Stimulated activated CD4-positive, alpha-beta T cell treated with anti-CD3 and anti-CD28 coated beads, Interleukin-4, amount 100 ng/mL, for 1 hour (primary cell): ENCODE data around the gene IL34.
"Not testable (repeated sequence)": the region's sequence is repeated elsewhere in the genome, so short reads cannot be mapped to it uniquely, and the experiment has no call there.

Source experiments
- DNase-seq: peaks from one replicate; pipeline ENCODE4 v3.0.0-alpha.2; 2020

The IL34 gene

DNA sequence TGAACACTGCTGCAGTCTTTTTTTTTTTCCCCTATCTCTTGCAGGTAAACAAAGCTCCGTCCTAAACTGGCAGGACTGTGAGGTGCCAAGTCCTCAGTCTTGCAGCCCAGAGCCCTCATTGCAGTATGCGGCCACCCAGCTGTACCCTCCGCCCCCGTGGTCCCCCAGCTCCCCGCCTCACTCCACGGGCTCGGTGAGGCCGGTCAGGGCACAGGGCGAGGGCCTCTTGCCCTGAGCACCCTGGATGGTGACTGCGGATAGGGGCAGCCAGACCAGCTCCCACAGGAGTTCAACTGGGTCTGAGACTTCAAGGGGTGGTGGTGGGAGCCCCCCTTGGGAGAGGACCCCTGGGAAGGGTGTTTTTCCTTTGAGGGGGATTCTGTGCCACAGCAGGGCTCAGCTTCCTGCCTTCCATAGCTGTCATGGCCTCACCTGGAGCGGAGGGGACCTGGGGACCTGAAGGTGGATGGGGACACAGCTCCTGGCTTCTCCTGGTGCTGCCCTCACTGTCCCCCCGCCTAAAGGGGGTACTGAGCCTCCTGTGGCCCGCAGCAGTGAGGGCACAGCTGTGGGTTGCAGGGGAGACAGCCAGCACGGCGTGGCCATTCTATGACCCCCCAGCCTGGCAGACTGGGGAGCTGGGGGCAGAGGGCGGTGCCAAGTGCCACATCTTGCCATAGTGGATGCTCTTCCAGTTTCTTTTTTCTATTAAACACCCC, 13.8 kb downstream of the IL34 start:
- no peak for DNase-seq

DNA sequence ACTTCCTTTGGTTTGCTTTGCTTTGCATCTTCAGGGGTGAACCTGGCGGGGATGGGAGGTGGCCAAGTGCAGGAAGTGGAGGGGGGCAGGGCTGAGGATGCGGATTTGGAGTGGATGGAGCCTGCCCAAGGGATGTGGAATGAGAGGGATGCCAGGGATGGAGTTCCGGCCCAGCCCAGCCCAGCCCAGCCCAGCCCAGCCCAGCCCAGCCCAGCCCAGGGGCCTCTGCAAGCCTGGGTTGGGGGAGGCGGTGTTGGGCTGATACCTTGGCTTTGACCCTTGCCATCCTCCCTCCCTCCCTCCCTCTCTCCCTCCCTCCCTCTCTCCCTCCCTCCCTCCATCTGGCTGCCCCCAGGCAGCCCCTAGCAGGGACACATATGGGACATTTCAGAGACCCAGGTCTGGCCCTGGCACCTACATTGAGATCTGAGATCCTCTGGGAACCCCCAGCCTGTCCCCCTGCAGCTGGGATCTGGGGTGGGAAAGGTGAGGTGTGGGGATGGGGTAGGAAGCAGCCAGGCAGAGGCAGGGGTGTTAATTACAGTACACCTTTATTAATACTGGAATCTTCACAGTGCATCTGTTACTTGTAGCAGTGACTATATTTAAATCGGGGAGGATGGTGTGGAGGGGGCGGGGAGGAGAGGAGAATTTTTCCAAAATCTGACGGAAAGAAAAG, 14.5 kb downstream of the IL34 start:
- DNase-seq: no peak

DNA sequence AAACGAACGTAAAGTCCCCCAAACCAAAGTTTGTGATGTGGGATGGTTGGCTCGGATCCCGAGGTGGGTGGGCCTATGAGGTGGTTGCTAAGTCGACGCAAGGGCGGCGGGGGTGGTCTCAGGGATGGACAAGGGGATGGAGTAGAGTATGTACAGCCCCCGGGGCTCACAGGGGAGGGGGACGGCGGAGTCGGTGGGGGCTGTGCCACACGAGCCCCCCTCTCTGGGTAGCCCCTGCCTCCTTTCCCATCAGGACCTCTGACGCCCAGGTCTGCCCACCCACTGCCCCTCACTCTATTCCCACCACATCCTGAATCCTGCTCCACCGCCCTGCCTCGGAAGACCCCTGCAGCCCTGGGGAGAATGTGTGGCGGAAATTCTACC, 15.2 kb downstream of the IL34 start:
- no peak for DNase-seq

DNA sequence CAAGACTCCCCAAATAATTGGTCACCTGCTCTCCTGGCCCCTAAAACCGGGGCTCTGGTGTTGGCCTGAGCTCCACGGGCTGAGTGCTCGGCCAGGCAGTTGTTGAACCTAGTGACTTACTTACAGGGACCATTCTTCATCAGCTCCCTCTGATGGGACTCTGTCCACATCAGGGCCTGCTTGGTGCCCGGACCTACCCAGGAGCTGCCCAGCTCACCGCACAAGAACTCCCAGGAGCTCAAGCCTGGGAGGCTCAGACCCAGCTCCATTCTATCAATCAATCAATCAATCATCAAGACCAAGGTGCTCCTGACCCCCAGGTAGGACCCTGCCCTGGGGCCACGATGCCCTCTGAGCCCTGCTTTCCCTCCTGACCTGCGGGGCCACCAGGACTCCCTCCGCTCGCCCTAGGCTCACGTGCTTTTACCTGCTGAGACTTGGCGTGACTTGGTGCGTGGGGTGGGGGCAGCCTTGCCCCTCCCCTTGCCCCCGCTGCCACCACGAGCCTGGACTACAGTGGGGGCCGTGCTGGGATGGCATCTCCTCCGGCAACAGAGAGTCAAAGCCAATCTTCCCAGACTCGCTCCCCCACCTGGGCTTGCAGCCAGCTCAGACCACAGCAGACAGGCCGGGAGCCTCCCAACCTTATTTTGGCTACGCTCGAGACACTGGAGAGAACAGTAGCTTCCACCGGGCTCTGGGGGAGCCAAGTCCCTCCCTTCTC, 15.7 kb downstream of the IL34 start:
- no peak for DNase-seq

DNA sequence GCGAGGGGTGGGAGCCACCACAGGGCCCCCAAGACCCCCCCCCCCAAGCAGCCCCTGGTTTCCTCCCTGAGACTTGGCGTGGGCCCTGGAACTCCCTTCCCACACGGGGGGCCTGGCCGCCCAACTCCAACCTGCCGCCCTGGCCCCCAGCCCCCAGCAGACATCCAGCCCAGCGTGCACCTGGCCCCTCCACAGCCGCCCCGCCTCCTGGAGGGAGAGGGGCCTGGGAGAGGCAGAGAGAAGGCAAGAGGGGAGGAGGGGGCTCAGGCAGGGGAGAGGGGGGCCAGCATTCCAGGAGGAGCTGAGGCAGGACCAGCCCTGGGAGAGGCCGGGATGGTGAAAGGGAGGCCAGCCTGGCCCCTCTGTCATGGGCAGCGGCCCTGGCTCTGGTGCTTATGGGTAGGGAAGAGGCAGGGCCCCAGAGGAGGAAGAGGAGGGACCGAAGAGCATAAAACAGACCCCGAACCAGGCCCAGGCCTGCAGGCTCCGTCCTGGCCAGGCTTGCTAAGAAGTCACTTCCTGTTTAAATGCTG, 16.7 kb downstream of the IL34 start:
- DNase-seq: no peak

DNA sequence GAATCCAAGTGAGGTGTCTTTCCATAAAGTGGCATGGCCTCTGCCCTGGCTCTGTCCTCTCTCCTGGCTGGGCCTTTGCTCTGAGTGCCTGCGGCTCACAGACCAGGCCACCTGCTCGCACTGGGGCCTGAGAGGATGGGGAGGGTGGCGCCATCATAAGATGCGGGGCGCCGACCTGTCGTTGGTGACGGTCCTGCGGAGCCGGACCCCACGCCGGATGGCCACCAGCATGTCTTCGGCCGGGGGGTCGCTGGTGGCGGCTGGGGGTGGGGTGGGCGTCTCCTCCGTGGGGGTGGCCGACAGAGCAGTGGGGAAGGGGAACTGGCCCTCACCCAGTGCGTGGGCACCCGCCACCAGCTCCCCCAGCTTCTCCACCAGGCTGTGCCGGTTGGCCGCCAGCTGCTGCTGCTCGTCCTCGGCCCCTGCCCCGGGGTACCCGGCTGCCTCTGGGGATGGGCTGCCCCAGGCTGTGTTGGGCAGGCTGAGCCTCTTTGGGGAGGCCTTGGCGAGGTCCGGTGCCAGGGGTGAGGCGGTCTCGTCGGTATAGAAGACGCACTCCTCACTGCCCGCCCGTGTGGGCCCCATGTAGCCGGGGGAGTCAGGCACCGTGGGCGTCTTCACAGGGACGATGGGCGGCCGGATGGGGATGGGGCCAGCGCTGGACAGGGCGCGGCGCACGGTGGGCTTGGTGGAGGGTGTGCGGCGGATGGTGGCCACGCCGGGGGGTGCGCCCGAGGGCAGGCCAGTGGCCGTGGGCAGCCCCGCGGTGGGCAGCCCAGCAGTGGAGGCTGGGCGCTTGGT, 17.4 kb downstream of the IL34 start:
- DNase-seq: no peak

DNA sequence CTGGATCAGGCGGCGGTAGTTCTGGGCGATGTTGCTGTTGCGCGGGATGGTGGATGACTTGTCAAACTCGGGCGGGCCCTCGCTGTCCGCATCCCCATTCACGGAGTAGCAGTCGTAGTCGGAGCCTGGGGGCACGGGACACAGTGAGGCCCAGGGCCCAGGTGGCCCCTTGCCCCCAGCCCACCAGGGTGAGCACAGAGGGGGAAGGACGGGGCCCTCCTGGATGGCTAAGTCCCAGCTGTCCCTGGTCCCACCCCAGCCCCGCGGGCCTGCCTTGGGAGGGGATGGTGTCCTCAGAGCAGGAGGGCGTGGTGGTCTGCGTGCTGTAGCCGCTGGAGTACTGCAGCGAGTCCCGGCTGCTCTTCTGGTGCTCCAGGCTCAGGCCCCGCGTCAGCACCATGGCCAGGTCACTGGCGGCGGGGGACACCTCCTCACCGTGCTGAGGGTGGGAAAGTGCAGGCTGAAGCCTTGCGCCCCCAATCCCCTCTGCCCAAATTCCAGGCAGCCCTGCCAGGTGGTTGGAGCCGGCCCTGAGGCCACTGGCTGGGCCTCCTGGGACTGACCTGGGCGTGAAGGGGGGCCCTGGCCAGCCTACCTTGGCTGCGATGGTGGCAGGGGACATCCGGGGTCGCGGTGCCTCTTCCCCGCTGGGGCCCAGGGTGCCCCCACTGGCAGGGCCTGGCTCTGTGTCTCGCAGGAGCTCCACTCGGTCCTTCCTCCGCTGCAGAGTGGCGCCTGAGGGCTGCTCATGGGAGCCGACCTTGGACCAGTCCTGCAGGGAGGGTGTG, 18.2 kb downstream of the IL34 start:
- no peak for DNase-seq

DNA sequence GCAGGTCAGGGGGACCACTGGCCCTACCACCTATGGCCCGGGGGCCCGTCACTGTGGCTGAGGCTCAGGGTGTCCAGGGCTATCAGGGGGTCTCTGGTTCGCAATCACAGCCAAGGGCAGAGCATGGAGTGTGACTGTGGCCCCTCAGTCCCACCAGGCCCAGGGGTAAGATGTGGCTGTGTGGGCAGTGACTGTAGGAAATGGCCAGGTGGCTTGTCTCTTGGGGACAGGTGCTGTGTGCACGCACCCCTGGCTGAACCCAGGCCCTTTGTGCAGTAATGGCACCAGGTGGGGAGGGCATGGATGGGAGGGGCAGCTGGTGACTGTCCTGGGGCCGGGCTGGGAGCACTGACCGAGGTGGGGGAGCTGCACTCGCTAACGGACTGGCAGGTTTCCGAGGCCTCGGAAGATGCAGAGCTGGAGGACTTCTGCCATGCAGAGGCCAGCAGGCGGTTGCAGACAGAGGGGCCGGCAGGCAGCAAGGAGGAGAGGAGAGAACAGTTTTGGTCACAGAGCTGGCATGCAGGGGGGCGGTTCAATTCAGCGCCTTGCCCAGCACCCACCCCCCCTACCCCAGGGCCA, 18.8 kb downstream of the IL34 start:
- no peak for DNase-seq

DNA sequence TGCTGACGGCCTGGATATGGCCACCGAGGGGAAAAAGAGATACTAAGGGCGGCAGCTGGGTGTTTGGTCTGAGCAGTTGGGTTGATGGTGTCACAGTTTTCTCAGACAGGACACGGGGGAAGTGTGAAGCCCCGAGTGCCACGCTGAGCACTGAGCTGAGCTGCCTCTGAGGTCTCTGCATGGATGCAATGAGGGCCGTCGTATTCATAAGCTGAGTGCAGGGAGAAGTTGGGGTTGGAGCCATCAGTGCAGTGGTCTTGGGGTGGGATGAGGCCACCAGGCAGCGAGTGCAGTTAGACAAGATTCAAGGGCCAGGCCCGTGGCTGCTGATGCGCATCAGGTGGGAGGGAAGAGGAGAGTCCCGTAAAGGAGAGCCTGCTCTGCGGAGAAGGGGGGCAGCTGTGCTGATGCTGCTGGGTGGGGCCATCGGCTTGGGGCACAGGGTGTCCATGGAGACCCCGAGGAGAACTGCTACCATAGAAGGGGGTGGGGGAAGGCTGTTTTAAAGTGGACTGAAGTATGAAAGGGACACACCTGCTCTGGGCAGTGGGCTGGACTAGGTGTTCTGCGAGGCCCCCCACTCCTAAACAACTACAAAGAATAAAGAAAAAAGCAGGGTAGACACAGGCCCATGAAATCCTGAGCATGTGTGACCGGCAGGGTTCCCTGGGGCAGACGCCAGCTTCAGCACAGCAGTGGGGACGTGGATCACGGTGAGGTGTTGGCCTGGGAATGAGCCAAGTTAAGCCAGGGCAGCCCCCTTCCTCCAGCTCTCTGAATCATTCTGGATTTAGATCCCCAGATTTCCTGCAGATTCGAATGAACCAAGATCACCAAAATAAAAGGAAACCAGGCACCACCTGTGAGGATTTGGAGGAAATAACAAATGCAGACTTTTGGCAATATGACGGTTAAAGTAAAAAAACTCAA, 19.7 kb downstream of the IL34 start:
- DNase-seq: no peak

DNA sequence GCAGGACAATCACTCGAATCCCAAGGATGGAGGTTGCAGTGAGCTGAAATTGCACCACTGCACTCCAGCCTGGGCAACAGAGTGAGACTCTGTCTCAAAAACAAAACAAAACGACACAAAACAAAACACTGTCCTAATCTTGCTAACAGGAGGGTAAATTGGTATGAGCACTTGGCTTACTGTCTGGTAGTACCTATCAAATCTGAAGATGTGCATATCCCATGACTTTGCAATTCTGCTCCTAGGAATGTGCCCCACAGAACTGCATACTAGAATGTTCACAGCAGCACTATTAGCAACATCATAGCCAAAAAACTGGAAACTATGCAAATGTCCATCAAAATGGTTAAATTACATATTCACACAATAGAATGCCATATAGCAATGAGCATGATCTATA, 23.8 kb downstream of the IL34 start:
- DNase-seq: no peak

DNA sequence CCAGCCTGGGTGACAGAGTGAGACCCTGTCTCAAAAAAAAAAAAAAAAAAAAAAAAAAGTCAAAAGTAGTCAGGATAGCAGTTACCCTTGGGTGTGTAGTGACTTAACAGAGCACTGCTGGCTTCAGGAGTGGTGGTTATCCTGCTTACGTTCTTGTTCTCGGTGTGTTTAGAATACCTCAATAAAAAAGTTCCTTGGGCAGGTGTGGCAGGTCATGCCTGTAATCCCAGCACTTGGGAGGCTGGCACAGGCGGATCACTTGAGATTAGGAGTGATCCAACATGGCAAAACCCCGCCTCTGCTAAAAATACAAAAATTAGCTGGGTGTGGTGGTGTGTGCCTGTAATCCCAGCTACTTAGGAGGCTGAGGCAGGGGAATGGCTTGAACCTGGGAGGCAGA, 24.6 kb downstream of the IL34 start:
- not testable (repeated sequence) for DNase-seq

DNA sequence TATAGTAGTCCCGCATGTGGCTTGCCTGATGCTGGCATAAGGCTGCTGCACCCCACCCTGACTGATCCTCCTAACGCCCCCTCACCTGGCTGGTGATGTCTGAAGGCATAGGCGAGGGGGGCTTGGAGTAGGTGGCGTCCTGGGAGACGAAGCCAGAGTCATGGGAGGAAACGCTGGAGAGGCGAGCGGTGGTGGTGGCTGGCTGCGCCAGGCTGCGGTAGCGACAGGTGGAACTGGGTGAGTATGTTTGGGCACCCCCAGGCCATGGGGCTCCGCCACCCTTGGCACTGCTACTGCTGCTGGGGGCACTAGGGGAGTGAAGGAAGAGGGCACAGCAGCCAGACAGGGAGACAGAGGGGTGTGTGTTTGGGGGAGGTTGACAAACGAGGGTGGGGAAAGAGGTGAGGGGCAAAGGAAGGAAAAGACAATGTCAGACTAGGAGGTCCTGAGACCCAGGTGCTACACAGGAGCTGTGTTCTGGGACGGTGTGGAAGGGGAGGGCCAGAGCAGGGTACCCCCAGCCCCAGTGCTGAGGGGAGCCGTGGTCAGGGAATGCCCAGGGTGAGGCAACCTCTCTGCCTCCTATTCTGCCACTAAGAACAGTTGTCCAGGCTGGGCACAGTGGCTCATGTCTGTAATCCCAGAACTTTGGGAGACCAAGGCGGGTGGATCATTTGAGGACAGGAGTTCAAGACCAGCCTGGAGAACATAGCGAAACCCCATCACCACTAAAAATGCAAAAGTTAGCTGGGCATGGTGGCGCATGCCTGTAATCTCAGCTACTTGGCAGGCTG, 28.1 kb downstream of the IL34 start:
- DNase-seq: no peak

DNA sequence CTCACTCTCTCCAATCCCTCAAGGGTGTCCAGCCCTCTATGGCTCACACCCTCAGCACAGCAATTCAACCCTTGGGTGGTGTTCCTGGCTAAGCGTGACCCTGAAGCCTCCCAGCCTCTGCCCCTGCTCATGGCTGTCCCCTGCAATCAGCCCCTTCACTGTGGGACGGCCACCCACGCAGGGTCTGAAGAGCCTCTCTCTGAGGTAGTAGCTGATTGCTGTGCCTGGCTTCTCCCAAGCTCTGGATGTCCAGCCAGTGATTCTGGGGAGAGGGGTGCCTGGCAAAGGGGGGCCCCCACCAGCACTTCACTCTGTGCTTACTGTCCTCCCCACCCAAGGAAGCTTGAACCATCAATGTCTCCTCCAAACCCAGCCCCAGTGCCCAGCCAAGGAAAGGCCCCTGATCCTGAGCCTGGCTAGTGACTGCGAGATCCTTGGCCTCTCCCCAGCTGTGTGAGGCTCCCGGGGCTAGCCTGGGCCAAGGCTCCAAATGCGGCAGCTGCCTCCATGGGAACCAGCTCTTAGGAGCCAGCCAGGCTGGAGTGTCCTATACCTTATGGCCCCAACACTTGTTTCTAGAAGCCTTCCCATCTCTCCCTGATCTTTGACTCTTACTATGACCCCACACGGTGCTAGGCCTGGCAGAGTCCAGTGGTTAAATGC, 29.6 kb downstream of the IL34 start:
- DNase-seq: no peak

DNA sequence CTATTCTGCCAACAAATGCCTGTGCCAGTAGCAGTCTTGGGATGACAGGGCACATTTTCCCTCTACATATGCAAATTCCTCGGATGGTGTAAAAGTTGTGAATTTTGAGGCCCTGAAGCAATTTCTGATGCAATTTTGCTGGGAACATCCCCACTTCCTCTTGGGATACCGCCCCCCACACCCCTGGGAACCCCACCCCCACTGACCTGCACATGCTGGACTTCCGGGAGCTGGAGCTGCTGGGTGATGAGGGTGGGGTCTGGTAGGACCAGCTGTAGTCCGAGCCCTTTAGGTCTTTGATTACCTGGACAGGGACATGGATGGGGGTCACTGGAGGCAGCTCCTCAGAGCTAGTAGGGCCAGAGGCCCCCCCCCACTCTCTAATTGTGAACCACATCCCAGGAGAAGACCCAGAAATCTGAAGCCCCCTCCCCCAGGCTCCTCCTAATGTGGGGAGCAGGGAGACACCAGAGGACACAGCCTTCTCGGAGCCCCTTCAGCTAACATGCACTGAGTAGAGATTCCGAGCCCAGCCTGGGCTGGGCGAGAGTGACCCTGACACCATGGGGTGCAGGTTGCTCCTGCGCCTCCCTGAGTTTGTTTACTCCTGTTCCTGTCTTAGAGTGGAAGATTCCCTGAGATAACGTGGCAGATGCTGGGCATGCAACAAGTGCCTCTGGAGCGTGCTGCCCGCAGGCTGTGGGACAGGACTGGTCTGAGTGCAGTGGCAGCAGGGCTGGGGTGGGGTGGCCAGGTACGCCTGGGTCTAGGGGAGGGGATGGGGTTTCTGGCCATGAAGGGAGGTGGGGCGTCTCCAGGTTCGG, 30.5 kb downstream of the IL34 start:
- DNase-seq: no peak

DNA sequence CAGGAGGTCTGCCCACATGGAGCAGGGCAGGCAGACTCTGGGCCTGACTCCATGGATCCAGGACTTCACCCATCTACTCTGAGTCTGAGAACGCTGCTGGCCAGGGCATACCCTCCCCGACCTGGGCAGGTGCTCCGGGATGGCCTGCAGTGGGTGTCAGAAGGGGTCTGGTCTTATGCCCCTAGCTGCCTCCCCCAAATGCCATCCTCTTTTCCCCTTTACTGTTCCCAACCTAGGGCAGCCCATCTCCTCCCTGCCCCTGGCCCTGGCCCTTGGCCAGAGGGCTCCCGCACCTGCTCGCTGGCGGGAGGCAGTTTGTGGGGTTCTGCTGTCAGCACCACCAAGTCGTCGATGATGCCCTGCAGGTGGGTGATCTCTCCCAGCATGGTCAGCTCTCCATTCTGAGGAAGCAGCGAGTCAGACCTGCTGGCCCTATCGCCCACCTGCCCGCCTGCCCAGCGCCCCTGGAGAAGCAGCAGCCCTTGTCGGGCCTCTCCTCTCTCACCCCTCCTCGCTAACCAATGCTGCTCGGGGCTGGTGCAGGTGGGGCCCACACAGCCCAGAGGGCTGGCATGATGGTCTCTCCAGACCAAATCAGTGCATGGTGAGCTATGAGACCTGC, 31.3 kb downstream of the IL34 start:
- no peak for DNase-seq

DNA sequence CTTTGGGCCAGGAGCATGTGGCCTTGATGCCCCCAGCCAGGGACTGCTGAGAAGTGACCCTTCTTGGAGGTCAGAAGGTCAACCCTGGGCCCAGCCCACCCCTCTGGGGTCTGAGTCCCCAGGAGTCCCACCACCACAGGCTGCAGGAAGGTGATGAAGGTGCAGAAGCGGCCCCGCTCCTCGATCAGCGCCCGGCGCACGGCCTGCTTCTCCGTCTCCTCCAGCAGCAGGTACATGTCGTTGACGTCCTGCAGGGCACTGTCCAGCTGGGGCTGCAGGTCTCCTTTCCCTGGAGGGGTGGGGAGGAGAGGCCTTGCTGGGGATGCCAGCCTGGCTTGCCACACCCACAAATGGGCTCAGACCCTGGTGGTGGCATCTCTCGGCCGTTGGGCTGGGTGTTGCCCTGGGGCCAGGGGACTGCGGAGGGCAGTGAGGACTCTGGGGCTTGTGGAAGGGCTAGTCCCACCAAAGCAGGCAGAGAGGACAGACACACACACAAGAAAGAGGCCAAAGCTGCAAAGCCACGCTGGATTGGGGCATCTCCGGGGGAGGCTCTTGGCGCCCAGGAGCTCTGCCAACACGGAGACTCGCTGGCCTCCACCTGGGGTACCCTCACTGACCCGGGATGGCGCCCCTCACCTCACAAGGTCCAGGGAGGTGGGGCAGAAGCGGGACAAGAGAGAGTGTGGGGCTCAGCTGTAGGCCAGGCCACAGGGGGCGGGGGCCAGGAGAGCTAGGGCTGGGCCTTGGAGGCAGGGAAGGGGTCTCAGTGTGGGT, 31.9 kb downstream of the IL34 start:
- no peak for DNase-seq
